ENCODE measurements around the gene SCLY. TPM values are rescaled to one million over a fixed set of nuclear protein-coding genes. Genes with fewer than 3 reads are reported as not detected.

The SCLY gene
- total and polyA plus RNA-seq, 2 of the 13 experiments (the other 11 are each of a cell fraction or from before 2014, with no cell fraction given), result 27.9 to 38.6 TPM

DNA sequence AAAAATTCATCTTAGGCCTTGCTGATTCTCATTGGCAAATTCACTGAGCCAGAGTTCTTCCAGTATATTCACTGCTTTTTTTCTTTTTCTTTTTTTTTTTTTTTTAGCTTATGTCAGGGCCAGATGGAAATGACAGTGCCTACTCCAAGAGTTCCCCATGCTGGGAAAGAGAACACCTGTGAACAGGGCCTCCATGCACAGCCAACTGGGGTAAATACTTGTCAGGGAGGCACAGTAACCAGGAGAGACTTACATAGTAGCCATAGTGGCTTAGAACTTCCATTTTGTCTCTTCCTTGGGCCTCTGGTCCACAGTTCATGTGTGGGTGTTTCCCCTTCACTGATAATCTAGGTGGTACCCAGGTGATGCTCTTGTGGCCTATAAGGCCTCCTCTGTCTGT is 15.2 kb upstream of the SCLY start:
- Histone ChIP-seq H3K4me2 (ENCODE audit: low read depth, low read length) (no peak overlapping the region), H3K27me3 (ENCODE audit: control insufficient read depth in 1 of 2, insufficient read depth in 2 of 2, low read length in 2 of 2) (no peaks in the 10 kb centered on the region), H4K20me1 (ENCODE audit: insufficient read depth, low read length) (no peaks in the 10 kb centered on the region), H3K4me1 (ENCODE audit: insufficient read depth, low read length) (no peaks in the 10 kb centered on the region), H3K9ac (ENCODE audit: insufficient read depth, low read depth, low read length) (no peak overlapping the region), H3K79me2 (ENCODE audit: insufficient read depth, low read length) (no peaks in the 10 kb centered on the region), H3K9me3 (ENCODE audit: low read length) (no peaks in the 10 kb centered on the region), H3K27ac (ENCODE audit: extremely low read length, insufficient read depth, low read length) (no peak overlapping the region), H3K4me3 (replicated peaks in 1 of 3; ENCODE audit: insufficient read depth in 1 of 3, low read depth in 2 of 3, low read length in 3 of 3) (no peak overlapping the region), H3K36me3 (replicated peaks in 1 of 2; ENCODE audit: control insufficient read depth in 1 of 2, insufficient read depth in 2 of 2, low read length in 2 of 2) (peaks cover 8 to 30% of the 10 kb centered on the region in 2 experiments), H2AFZ (ENCODE audit: low read length) (no peak overlapping the region)
- intact Hi-C loops (cut with micrococcal nuclease; ENCODE audit: unreplicated experiment), result no loop called here
- BruUV-seq (replicated peaks), result no TSS peak
- no peak for FAIRE-seq
- DNase-seq (ENCODE audit: low spot score), result no peak
- in situ Hi-C loops (cut with HindIII; ENCODE audit: extremely low pct_ligation_motif_present, low pct_unique_long_range_greater_than_20kb), result no loop called here
- TF ChIP-seq AKAP8 (CRISPR knock-in tag; IDR thresholded peaks at IDR 0.05) (no peak), GPN1 (CRISPR knock-in tag; IDR thresholded peaks at IDR 0.05; ENCODE audit: borderline replicate concordance) (no peak), RARG (CRISPR knock-in tag; IDR thresholded peaks at IDR 0.05; ENCODE audit: low read depth) (no peak), PRDM4 (CRISPR knock-in tag; IDR thresholded peaks at IDR 0.05; ENCODE audit: borderline replicate concordance) (no peak), PRDM15 (CRISPR knock-in tag; IDR thresholded peaks at IDR 0.05) (no peak), IRF9 (CRISPR knock-in tag; IDR thresholded peaks at IDR 0.05; ENCODE audit: borderline replicate concordance) (no peak), ZFP90 (CRISPR knock-in tag; IDR thresholded peaks at IDR 0.05; ENCODE audit: borderline replicate concordance) (no peak), PITX1 (CRISPR knock-in tag; IDR thresholded peaks at IDR 0.05) (no peak), FOSL2 (CRISPR knock-in tag; IDR thresholded peaks at IDR 0.05) (no peak), ARID3A (IDR thresholded peaks at IDR 0.05; ENCODE audit: low read depth, low read length) (no peak), KDM2A (CRISPR knock-in tag; IDR thresholded peaks at IDR 0.05; ENCODE audit: borderline replicate concordance, low read depth) (no peak), ZNF615 (CRISPR knock-in tag; IDR thresholded peaks at IDR 0.05; ENCODE audit: borderline replicate concordance) (no peak), KLF15 (CRISPR knock-in tag; IDR thresholded peaks at IDR 0.05; ENCODE audit: borderline replicate concordance) (no peak)
- TF ChIP-seq, protein P1, sequence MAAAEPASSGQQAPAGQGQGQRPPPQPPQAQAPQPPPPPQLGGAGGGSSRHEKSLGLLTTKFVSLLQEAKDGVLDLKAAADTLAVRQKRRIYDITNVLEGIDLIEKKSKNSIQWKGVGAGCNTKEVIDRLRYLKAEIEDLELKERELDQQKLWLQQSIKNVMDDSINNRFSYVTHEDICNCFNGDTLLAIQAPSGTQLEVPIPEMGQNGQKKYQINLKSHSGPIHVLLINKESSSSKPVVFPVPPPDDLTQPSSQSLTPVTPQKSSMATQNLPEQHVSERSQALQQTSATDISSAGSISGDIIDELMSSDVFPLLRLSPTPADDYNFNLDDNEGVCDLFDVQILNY (CRISPR knock-in tag; conservative IDR thresholded peaks at IDR 0.05), result no peak
- ChIA-PET POLR2A (interaction anchor here (0.9 kb wide), 1 partner anchor 15 kb away, joined by 3 read pairs; the partner anchor contains the start of gene SCLY), CTCF (ENCODE audit: low intra/inter-chr PET ratio, low total read pairs) (no interaction called here)
- ATAC-seq, result no peak
